ENCODE measurements around the gene PLCL2.
A peak's percentile ranks its signal among the peaks of the same experiment; 100 is the strongest.

Gene PLCL2

DNA sequence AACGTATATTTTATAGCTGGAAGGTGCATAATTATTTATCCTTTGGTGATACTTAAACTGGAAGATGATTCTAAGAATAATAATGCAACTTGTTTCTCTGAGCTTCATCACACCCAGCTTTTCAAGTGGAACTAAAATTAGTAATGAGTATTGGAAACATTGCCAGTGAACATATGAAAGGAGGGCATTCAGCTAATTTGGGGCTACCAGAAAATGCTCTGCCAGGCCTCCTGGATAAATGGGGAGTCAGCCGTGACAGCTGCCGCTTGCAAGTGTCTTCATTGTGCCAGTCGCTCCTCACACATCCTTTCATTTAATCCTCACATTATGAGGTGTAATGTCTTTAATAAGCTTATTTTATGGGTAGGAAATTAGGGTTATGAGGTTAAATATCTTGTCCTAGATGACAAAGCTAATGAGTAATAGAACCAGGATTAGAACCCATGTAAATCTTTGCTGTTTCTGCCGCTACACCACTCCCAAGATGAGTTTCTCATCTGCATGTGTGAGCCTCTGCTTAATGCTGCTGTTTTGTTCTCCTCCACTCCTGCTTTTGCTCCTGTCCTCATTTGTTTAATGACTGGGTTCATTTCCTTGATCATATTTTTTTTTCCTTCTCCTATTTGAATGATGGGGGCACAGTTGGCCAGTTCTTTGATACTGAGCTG lies 155.7 kb downstream of the PLCL2 start:
- Mint-ChIP-seq H3K4me3 (no peak overlapping the region), H3K27me3 (no peaks in the 10 kb centered on the region), H3K27ac (no peak overlapping the region), H3K9me3 (no peaks in the 10 kb centered on the region), H3K36me3 (peaks cover 33% of the 10 kb centered on the region), H3K4me1 (peaks cover 46% of the 10 kb centered on the region)

DNA sequence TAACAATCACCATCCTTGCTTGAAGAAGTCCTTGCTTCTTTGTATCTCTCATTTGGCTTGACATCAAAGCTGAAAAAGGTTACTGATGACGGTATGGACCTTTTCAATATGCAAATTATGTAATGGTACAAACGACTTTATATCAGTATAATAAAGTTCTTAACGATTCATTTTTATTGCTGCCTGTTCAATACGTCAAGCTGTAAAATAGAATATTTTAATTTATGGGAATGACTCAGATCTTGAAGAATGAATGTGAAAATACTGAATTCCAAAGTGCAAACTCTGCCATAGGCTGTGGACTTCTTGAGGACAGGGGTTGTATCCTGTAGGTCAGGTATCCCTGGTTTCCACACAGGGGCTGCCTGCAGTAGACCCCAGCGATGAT lies 156.2 kb downstream of the PLCL2 start:
- H3K36me3 Mint-ChIP-seq = peaks cover 34% of the 10 kb centered on the region
- peaks cover 46% of the 10 kb centered on the region for H3K4me1 Mint-ChIP-seq
- H3K9me3 Mint-ChIP-seq = no peaks in the 10 kb centered on the region
- no peak overlapping the region for H3K4me3 Mint-ChIP-seq
- H3K27ac Mint-ChIP-seq = no peak overlapping the region
- H3K27me3 Mint-ChIP-seq = no peaks in the 10 kb centered on the region

DNA sequence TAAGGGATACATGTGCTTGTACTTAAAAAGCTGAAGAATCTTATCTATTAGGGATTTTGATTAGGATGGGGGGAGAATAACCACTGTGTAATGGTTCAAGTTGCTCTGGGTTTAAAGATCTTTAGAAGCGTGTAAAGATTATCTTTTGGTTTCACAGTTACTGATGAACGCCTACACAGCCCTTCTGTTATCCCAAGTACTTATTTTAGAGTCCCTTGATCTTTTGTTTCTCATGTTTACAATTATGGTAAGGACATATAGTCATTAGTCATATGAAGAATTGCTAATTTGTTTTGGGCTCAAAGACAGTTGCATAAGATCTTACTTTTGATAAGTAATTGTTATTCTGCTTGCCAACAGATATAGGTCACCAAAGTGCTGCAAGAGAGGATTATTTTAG lies 160.1 kb downstream of the PLCL2 start:
- H3K4me3 Mint-ChIP-seq = no peak overlapping the region
- no peaks in the 10 kb centered on the region for H3K27me3 Mint-ChIP-seq
- peaks cover 33% of the 10 kb centered on the region for H3K4me1 Mint-ChIP-seq
- H3K27ac Mint-ChIP-seq = peak overlapping the region; percentile 14
- H3K9me3 Mint-ChIP-seq = peaks cover 4% of the 10 kb centered on the region
- peaks cover 52% of the 10 kb centered on the region for H3K36me3 Mint-ChIP-seq

DNA sequence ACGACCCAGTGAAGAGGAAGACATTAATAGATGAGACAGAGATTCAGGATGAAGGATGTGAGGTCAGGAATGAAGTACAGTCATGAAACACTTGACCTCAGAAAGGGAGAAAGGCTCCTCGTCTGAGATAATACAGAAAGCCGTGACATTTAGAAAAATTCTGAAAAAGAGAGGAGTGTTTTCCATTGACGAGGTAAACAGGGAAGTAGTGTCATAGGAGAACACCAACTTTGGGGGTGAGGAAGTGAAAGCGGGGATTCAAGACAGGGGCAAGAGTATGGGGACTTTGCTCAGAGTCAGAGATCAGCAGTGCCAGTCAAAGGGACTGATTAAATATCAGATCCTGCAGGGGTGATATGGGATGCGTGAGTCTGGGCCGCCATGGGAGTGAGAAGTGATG lies 160.9 kb downstream of the PLCL2 start:
- H3K27ac Mint-ChIP-seq = no peak overlapping the region
- peaks cover 8% of the 10 kb centered on the region for H3K9me3 Mint-ChIP-seq
- no peaks in the 10 kb centered on the region for H3K27me3 Mint-ChIP-seq
- peaks cover 31% of the 10 kb centered on the region for H3K4me1 Mint-ChIP-seq
- no peak overlapping the region for H3K4me3 Mint-ChIP-seq
- H3K36me3 Mint-ChIP-seq = peaks cover 60% of the 10 kb centered on the region

DNA sequence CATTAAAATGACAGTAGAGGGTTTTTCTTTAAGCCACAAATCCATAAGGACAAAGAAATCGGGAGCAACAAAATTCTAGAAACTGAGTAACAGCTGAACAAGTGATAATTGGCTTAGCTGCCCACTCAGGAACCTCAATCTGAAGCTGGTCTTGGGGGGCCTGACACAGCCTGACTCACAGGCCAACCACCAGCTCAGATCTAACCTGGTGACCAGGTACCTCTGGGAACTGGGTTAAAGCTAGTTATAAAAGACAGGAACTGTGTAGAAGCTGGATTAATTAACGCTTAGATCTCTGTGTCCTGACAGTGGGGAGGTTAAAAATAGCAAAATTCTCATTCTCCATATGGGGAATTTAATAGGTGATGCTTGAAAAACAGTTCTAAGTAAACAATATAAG lies 161.9 kb downstream of the PLCL2 start:
- peaks cover 62% of the 10 kb centered on the region for H3K36me3 Mint-ChIP-seq
- H3K27ac Mint-ChIP-seq = no peak overlapping the region
- no peaks in the 10 kb centered on the region for H3K27me3 Mint-ChIP-seq
- peaks cover 31% of the 10 kb centered on the region for H3K4me1 Mint-ChIP-seq
- no peak overlapping the region for H3K4me3 Mint-ChIP-seq
- peaks cover 11% of the 10 kb centered on the region for H3K9me3 Mint-ChIP-seq

DNA sequence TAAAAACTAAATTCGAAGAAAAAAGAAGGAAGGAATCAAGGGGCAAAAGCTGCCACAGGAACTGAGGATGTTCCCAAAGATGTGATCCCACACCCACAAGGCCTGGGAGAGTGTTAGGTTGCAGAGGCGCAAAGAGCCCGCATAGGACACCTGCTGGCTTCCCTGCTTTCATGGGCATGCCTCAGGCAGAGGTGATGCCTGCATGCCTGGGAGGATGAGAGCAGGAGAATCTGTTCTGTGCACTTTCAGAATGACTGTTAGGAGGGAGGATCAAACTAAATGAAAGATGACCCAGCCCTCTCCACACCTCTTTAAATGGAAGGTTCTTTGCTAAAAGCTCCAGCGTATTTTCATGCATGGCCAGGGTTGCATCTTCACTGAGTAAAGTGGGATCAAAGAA lies 162.4 kb downstream of the PLCL2 start:
- H3K36me3 Mint-ChIP-seq = peaks cover 67% of the 10 kb centered on the region
- H3K4me1 Mint-ChIP-seq = peaks cover 31% of the 10 kb centered on the region
- H3K9me3 Mint-ChIP-seq = peaks cover 11% of the 10 kb centered on the region
- H3K27ac Mint-ChIP-seq = no peak overlapping the region
- no peaks in the 10 kb centered on the region for H3K27me3 Mint-ChIP-seq
- H3K4me3 Mint-ChIP-seq = no peak overlapping the region

DNA sequence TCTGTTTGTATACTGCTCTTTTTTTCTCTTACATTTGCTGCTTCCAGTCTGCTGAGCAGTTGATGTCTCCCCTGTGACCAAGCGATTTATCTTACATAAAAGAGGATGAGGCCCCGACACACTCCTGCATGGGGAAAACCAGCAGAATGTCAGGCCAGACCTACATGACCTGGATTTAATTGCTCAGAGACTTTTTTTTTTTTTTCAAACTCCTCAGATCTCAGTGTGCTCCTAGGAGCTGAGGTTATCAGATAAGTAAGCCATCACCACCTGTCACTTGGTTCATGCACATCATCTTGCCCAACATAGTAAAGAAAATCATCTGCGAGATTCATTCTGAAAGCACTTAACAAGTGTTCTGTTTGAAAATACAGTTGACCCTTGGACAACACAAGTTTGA lies 163.1 kb downstream of the PLCL2 start:
- no peak overlapping the region for H3K4me3 Mint-ChIP-seq
- peaks cover 31% of the 10 kb centered on the region for H3K4me1 Mint-ChIP-seq
- no peak overlapping the region for H3K27ac Mint-ChIP-seq
- H3K36me3 Mint-ChIP-seq = peaks cover 69% of the 10 kb centered on the region
- H3K27me3 Mint-ChIP-seq = no peaks in the 10 kb centered on the region
- H3K9me3 Mint-ChIP-seq = peaks cover 11% of the 10 kb centered on the region

DNA sequence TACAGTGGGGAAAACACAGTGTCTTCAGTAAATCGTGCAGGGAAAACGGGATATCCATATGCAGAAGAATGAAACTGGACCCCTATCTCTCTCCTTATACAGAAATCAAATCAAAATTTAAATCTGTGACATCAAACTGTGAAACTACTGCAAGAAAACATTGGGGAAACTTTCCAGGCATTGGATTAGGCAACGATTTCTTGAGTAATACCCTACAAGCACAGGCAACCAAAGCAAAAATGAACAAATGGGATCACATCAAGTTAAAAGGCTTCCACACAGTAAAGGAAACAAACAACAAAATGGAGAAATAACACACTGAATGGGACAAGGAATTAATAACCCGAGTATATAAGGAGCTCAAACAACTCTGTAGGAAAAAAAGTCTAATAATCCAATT lies 165.3 kb downstream of the PLCL2 start:
- peaks cover 27% of the 10 kb centered on the region for H3K4me1 Mint-ChIP-seq
- no peak overlapping the region for H3K4me3 Mint-ChIP-seq
- peaks cover 75% of the 10 kb centered on the region for H3K36me3 Mint-ChIP-seq
- peaks cover 22% of the 10 kb centered on the region for H3K9me3 Mint-ChIP-seq
- H3K27me3 Mint-ChIP-seq = no peaks in the 10 kb centered on the region
- H3K27ac Mint-ChIP-seq = no peak overlapping the region

DNA sequence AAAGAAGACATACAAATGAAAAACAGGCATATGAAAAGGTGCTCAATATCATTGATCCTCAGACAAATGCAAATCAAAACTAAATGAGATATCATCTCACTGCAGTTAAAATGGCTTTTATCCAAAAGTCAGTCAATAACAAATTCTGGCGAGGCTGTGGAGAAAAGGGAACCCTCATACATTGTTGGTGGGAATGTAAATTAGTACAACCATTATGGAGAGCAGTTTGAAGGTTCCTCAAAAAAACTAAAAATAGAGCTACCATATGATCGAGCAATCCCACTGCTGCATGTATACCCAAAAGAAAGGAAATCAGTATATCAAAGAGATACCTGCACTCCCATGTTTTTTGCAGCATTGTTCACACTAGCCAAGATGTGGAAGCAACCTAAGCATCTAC lies 165.8 kb downstream of the PLCL2 start:
- Mint-ChIP-seq H3K27ac (no peak overlapping the region), H3K27me3 (no peaks in the 10 kb centered on the region), H3K9me3 (peaks cover 22% of the 10 kb centered on the region), H3K4me3 (no peak overlapping the region), H3K36me3 (peaks cover 73% of the 10 kb centered on the region), H3K4me1 (peaks cover 26% of the 10 kb centered on the region)

DNA sequence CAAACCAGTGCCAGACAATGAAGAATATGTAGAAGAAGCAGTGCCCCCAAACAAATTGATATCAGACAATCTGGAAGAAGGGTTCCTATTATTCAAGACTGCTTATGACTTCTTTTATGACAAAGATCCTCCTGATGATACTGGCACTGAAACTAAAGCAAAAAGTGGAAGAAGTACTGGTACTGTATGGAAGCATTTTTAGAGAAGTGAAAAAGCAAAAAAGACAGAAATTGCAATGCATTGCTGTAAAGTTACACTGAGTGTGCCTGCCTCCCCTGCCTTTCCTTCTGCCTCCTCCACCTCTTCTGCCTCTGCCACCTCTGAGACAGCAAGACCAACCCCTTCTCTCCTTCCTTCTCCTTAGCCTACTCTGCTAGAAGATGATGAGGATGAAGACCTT lies 167.6 kb downstream of the PLCL2 start:
- peaks cover 30% of the 10 kb centered on the region for H3K4me1 Mint-ChIP-seq
- H3K27ac Mint-ChIP-seq = no peak overlapping the region
- H3K27me3 Mint-ChIP-seq = no peaks in the 10 kb centered on the region
- H3K9me3 Mint-ChIP-seq = peaks cover 22% of the 10 kb centered on the region
- no peak overlapping the region for H3K4me3 Mint-ChIP-seq
- peaks cover 65% of the 10 kb centered on the region for H3K36me3 Mint-ChIP-seq

DNA sequence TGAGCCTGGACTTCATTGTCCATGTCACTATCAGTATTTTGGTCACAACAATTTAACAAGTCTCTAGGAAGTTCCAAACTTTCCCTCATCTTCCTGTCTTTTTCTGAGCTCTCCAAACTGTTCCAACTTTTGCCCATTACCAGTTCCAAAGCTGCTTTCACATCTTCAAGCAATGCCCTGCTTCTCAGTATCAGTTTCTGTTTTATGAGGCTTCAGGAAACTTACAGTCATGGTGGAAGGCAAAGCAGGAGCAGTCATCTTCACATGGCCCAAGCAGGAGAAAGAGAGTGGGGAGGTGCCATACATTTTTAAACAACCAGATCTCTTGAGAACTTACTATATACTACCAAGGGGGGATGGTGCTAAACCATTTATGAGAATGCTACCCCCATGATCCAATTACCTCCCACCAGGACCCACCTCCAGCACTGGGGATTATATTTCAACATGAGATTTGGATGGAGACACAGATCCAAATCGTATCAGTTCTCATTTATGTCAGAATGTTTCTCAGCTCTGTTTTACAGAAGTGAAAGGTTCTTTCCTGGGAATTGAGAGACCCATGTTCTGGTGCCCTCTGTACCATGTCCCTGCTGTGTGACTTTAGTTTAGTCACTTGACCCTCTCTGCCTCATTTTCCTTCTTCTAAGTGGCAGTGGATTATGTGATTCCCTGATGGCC lies 169.7 kb downstream of the PLCL2 start:
- Mint-ChIP-seq H3K36me3 (peaks cover 68% of the 10 kb centered on the region), H3K9me3 (peaks cover 18% of the 10 kb centered on the region), H3K27ac (peak overlapping the region; percentile 79)

DNA sequence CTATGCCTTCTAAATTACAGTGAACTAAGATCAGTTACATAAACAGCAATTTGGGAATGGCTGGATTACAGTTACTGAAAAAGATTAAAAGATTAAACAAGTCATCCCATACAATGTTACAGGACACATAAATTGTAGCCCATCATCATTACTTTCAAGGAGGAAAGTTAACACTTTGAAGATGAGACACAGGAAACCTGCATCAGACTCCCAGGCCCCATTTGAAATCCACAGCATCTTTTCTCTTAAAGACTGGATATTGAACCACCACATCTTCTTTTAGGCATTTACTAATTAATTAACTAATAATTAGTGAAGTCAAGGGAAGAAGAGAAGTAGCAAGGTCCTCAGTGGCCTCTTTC lies 170.2 kb downstream of the PLCL2 start:
- H3K27me3 Mint-ChIP-seq = no peaks in the 10 kb centered on the region
- peaks cover 70% of the 10 kb centered on the region for H3K36me3 Mint-ChIP-seq
- H3K4me3 Mint-ChIP-seq = no peak overlapping the region

More for the DNA sequence above, 169.7 kb downstream of the PLCL2 start:
- Mint-ChIP-seq H3K4me1 (peaks cover 46% of the 10 kb centered on the region), H3K4me3 (no peak overlapping the region), H3K27me3 (no peaks in the 10 kb centered on the region)

DNA sequence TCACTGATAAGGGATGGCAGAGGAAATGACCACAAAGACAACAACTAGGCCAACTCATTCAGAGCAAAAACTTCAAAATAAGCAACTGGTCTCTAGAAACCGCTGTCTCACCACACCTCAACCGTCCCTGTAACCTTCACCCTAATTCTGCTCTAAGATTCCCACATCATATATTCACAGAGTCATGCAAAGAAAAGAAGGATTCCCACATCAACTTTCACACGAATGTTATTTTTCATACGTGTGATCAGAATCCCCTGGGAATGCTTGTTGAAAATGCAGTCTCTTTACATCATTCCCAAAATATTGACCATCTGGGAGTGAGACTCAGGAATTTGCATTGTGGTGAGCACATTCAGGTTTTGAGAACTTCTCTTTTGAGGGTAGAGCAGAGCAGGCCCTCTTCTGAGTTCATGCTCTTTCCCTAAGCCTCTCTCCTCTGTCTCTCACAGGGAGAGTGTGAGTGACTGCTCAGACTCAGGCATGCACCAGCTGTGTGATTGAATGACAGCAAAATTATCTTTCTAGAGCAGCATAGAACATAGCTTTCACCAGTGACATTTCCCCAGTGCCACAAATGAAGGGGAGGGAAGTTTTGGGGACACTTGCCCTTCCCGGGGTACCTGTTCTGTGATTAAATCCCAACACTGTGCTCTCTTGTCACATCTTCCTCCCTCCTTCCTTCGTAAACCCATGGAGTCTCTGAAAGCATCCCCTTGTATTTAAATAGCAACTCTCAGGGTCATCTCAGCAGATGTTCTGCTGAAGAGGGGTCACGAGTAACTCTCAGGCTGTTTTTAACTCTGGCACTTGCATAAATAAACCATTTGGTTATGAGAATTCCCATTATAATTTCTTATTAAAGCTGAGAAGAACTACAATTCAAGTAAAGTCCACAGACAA lies 170.9 kb downstream of the PLCL2 start:
- Mint-ChIP-seq H3K27ac (no peak overlapping the region), H3K4me3 (no peak overlapping the region), H3K27me3 (no peaks in the 10 kb centered on the region), H3K36me3 (peaks cover 67% of the 10 kb centered on the region), H3K4me1 (peaks cover 50% of the 10 kb centered on the region), H3K9me3 (peaks cover 15% of the 10 kb centered on the region)

More for the DNA sequence above, 170.2 kb downstream of the PLCL2 start:
- H3K4me1 Mint-ChIP-seq = peaks cover 50% of the 10 kb centered on the region
- H3K9me3 Mint-ChIP-seq = peaks cover 18% of the 10 kb centered on the region
- peak overlapping the region; percentile 79 for H3K27ac Mint-ChIP-seq

DNA sequence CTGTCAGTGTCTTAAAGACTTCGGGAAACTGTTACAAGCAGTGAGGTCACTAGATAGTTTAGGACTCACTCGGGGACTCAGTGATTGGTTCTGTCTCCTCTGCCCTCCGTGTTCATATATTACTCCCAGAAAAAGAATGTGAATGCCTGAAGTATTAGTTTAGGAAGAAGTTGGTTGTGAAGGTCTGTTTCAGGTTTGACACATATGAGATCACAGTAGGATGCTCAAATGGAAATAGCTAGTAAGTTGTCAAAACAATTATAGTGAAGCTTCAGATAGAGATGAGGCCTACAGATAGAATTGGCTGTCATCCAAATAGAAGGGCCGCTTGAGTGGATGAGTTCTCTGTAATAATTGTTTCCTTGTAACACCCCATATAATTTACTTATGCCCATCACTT lies 172.6 kb downstream of the PLCL2 start:
- Mint-ChIP-seq H3K4me1 (peaks cover 52% of the 10 kb centered on the region), H3K36me3 (peaks cover 57% of the 10 kb centered on the region), H3K27me3 (no peaks in the 10 kb centered on the region), H3K9me3 (peaks cover 11% of the 10 kb centered on the region), H3K27ac (no peak overlapping the region), H3K4me3 (no peak overlapping the region)

DNA sequence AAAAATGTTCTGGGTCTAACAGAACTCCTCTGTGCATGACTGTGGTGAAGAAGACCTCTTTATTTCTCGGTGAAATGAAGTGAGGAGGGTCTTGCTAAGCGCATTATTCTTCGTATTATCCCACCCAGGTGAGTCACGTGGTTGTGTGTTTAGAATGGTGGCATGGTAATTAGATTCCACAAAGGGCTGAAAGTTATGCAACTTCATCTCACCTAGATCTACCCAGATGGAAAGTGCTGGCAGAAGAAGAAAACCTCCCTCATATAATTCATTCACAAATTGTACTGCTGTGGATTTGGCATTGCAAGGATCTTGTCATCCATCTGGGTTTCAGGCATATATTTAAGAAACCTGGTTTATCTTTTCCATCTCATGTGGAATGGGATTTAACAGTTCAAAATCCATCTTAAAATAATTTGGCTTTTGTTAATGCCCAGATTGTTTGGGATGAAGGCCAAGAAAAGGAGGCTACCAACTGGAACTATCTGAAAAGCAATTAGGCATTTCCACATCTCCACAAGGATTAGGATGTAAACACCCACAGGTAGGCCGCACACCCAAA lies 175.3 kb downstream of the PLCL2 start:
- Mint-ChIP-seq H3K9me3 (peaks cover 6% of the 10 kb centered on the region), H3K4me3 (no peak overlapping the region), H3K36me3 (peaks cover 46% of the 10 kb centered on the region), H3K27me3 (no peaks in the 10 kb centered on the region), H3K4me1 (peaks cover 55% of the 10 kb centered on the region), H3K27ac (no peak overlapping the region)
